Measurements from ENCODE around the gene IL36G. TPM values are rescaled to one million over a fixed set of nuclear protein-coding genes. Genes with fewer than 3 reads are reported as not detected.

Gene IL36G
- total RNA-seq, 2 experiments from 2014 or later: not detected

DNA sequence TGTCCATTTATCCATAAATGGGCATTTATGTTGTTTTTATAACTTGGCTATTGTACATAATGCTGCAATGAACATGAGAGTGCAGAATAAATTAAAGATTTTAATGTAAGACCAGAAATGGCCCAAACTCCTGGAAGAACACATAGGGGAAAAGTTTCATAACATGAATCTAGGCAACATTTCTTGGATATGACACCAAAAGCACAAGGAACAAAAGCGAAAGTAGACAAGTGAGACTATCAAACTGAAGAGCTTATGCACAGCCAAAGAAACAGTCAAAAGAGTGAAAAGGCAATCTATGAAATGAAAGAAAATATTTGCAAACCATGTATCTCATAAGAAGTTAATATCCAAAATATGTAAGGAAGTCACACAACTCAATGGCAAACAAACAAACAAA lies 33.3 kb downstream of the IL36G start:
- Mint-ChIP-seq H3K36me3 (ENCODE audit: low read depth) (no peaks in the 10 kb centered on the region), H3K27me3 (peaks cover 3% of the 10 kb centered on the region), H3K4me3 (no peak overlapping the region), H3K9me3 (peaks cover 4% of the 10 kb centered on the region), H3K4me1 (peaks cover 10% of the 10 kb centered on the region), H3K27ac (no peak overlapping the region)
- DNase-seq: no peak
- ChIA-PET CTCF (no interaction called here), POLR2A (no interaction called here)

DNA sequence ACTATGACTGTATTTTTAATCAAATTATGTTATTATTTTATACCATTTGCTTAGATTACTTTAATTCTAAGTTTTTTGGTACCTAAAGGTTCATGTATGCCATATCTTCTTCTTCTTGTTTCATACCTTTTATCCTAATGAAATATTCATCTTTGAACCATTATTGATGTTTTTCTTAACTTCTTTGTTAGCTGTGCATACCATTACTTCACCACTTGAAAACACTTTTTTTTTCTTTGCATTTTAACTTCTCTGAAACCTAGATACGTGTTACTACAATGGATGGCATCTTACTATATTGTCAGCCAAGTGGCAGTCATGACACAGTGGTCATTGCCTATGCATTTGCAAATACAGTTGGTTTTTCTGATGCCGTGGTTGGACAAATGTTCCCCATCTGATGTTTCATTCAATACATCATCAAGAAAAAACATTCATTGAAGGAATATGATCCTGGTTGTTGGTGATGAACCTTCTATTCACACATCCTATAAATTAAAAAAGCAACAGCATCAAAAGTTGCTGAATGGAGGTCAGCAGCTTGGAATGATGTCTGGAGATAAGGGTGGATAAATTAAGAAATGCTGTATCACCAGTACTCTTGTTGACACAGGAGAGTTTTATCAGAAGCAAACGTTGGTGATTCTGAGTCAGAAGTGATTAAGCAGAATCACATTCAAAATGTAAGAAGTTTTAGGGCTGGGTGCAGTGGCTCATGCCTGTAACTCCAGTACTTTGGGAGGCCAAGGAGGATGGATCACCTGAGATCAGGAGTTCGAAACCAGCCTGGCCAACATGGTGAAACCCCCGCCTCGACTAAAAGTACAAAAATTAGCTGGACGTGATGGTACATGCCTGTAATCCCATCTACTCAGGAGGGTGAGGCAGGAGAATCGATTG lies 34.9 kb downstream of the IL36G start:
- peaks cover 11% of the 10 kb centered on the region for H3K4me1 Mint-ChIP-seq
- ChIA-PET CTCF (interaction anchor here (0.7 to 1.5 kb wide), 2 partner anchors 28 to 170 kb away, joined by 3 to 4 read pairs; no protein-coding TSS in a partner anchor), POLR2A (no interaction called here)
- peaks cover 4% of the 10 kb centered on the region for H3K9me3 Mint-ChIP-seq
- no peak overlapping the region for H3K27ac Mint-ChIP-seq
- H3K27me3 Mint-ChIP-seq: peaks cover 8% of the 10 kb centered on the region
- H3K36me3 Mint-ChIP-seq (ENCODE audit: low read depth): no peaks in the 10 kb centered on the region
- H3K4me3 Mint-ChIP-seq: no peak overlapping the region
- DNase-seq: no peak

DNA sequence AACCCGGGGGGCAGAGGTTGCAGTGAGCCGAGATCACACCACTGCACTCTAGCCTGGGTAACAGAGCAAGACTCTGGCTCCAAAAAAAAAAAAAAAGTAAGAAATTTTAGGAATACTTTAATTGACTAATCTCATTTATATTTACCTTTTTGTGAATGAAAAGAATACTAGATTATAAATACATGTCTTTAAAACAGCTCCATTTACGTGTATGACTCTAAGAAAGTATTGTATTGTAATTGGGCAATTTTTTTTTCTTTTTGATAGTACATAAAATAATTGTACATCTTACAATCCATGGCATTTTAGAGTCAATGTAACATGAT lies 35.5 kb downstream of the IL36G start:
- H3K9me3 Mint-ChIP-seq: peaks cover 4% of the 10 kb centered on the region
- no peaks in the 10 kb centered on the region for H3K36me3 Mint-ChIP-seq (ENCODE audit: low read depth)
- peaks cover 11% of the 10 kb centered on the region for H3K4me1 Mint-ChIP-seq
- ChIA-PET POLR2A (no interaction called here), CTCF (interaction anchor here (0.6 to 1.5 kb wide), 3 partner anchors 28 to 873 kb away, joined by 3 to 5 read pairs (median 4); no protein-coding TSS in a partner anchor)
- H3K4me3 Mint-ChIP-seq: no peak overlapping the region
- no peak for DNase-seq
- peaks cover 8% of the 10 kb centered on the region for H3K27me3 Mint-ChIP-seq
- no peak overlapping the region for H3K27ac Mint-ChIP-seq

GRCh38 chr2:113014067-113014466 lies 36.3 kb downstream of the IL36G start:
- H3K4me3 Mint-ChIP-seq: no peak overlapping the region
- ChIA-PET CTCF (interaction anchor here (1.5 kb wide), 1 partner anchor 29 kb away, joined by 3 read pairs; no protein-coding TSS in a partner anchor), POLR2A (no interaction called here)
- H3K27ac Mint-ChIP-seq: no peak overlapping the region
- peaks cover 16% of the 10 kb centered on the region for H3K27me3 Mint-ChIP-seq
- H3K36me3 Mint-ChIP-seq (ENCODE audit: low read depth): no peaks in the 10 kb centered on the region
- peaks cover 10% of the 10 kb centered on the region for H3K9me3 Mint-ChIP-seq
- no peak for DNase-seq
- H3K4me1 Mint-ChIP-seq: peaks cover 11% of the 10 kb centered on the region

GRCh38 chr2:113015042-113015441 lies 37.2 kb downstream of the IL36G start:
- no peak for DNase-seq
- POLR2A ChIA-PET: no interaction called here
- H3K9me3 Mint-ChIP-seq: peaks cover 12% of the 10 kb centered on the region
- no peak overlapping the region for H3K4me3 Mint-ChIP-seq
- CTCF ChIA-PET: no interaction called here
- H3K27ac Mint-ChIP-seq: no peak overlapping the region
- H3K4me1 Mint-ChIP-seq: peaks cover 11% of the 10 kb centered on the region
- H3K27me3 Mint-ChIP-seq: peaks cover 16% of the 10 kb centered on the region
- H3K36me3 Mint-ChIP-seq (ENCODE audit: low read depth): no peaks in the 10 kb centered on the region

- peaks cover 11% of the 10 kb centered on the region for H3K4me1 Mint-ChIP-seq
- H3K36me3 Mint-ChIP-seq (ENCODE audit: low read depth): no peaks in the 10 kb centered on the region
- H3K27ac Mint-ChIP-seq: no peak overlapping the region
- ChIA-PET POLR2A (interaction anchor here (0.6 kb wide), 1 partner anchor 53 kb away, joined by 4 read pairs; no protein-coding TSS in a partner anchor), CTCF (no interaction called here)
- H3K9me3 Mint-ChIP-seq: peaks cover 12% of the 10 kb centered on the region
- no peak overlapping the region for H3K4me3 Mint-ChIP-seq
- H3K27me3 Mint-ChIP-seq: peaks cover 16% of the 10 kb centered on the region
- no peak for DNase-seq
Measured at GRCh38 chr2:113015655-113016054, 37.8 kb downstream of the IL36G start.

DNA sequence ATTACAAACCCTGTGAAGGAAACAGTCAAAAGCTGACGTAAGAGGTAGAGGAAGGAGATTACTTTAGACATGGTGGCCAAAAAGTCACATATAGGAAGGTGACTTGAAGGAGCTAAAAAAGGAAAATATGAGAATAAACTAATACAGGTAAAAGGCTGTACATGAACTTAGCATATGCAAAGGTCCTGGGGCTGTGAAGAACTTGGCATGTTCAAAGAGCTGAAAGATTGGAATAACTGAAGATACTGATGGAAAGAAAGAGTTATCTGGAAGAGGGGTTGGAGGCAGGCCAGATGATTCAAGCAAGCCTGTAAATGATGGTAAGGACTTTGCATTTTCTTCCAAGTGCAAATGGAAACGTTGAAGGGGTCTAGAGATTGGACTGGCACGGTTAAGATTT lies 40.7 kb downstream of the IL36G start:
- Mint-ChIP-seq H3K9me3 (peaks cover 9% of the 10 kb centered on the region), H3K27ac (no peak overlapping the region), H3K27me3 (peaks cover 17% of the 10 kb centered on the region), H3K4me3 (no peak overlapping the region), H3K4me1 (peaks cover 7% of the 10 kb centered on the region), H3K36me3 (ENCODE audit: low read depth) (no peaks in the 10 kb centered on the region)
- CTCF ChIA-PET: no interaction called here
- no peak for DNase-seq
- POLR2A ChIA-PET: no interaction called here

GRCh38 chr2:113021312-113021711 lies 43.5 kb downstream of the IL36G start:
- peaks cover 23% of the 10 kb centered on the region for H3K27me3 Mint-ChIP-seq
- no peaks in the 10 kb centered on the region for H3K36me3 Mint-ChIP-seq (ENCODE audit: low read depth)
- POLR2A ChIA-PET: no interaction called here
- H3K9me3 Mint-ChIP-seq: peaks cover 9% of the 10 kb centered on the region
- no peak overlapping the region for H3K4me3 Mint-ChIP-seq
- H3K27ac Mint-ChIP-seq: no peak overlapping the region
- no peak for DNase-seq
- CTCF ChIA-PET: interaction anchor here (0.6 kb wide), 1 partner anchor 160 kb away, joined by 3 read pairs; no protein-coding TSS in a partner anchor
- H3K4me1 Mint-ChIP-seq: peaks cover 2% of the 10 kb centered on the region

- H3K4me1 Mint-ChIP-seq: no peaks in the 10 kb centered on the region
- ChIA-PET CTCF (no interaction called here), POLR2A (no interaction called here)
- H3K27ac Mint-ChIP-seq: no peak overlapping the region
- DNase-seq: no peak
- no peak overlapping the region for H3K4me3 Mint-ChIP-seq
- H3K36me3 Mint-ChIP-seq (ENCODE audit: low read depth): no peaks in the 10 kb centered on the region
- peaks cover 29% of the 10 kb centered on the region for H3K27me3 Mint-ChIP-seq
- peaks cover 2% of the 10 kb centered on the region for H3K9me3 Mint-ChIP-seq
Measured at GRCh38 chr2:113024764-113025163, 47.0 kb downstream of the IL36G start.

- Mint-ChIP-seq H3K27me3 (peaks cover 33% of the 10 kb centered on the region), H3K4me1 (no peaks in the 10 kb centered on the region), H3K9me3 (peaks cover 2% of the 10 kb centered on the region), H3K4me3 (no peak overlapping the region), H3K27ac (no peak overlapping the region), H3K36me3 (ENCODE audit: low read depth) (no peaks in the 10 kb centered on the region)
- POLR2A ChIA-PET: no interaction called here
- CTCF ChIA-PET: no interaction called here
- DNase-seq: no peak
Measured at GRCh38 chr2:113025737-113026136, 47.9 kb downstream of the IL36G start.

GRCh38 chr2:113027691-113028090 lies 49.9 kb downstream of the IL36G start:
- H3K4me1 Mint-ChIP-seq: no peaks in the 10 kb centered on the region
- POLR2A ChIA-PET: no interaction called here
- H3K36me3 Mint-ChIP-seq (ENCODE audit: low read depth): no peaks in the 10 kb centered on the region
- no peak for DNase-seq
- H3K4me3 Mint-ChIP-seq: no peak overlapping the region
- H3K9me3 Mint-ChIP-seq: no peaks in the 10 kb centered on the region
- CTCF ChIA-PET: interaction anchor here (0.5 kb wide), 1 partner anchor 57 kb away, joined by 5 read pairs; no protein-coding TSS in a partner anchor
- peaks cover 33% of the 10 kb centered on the region for H3K27me3 Mint-ChIP-seq
- no peak overlapping the region for H3K27ac Mint-ChIP-seq

GRCh38 chr2:113028112-113028511 lies 50.3 kb downstream of the IL36G start:
- CTCF ChIA-PET: interaction anchor here (0.5 kb wide), 1 partner anchor 56 kb away, joined by 5 read pairs; no protein-coding TSS in a partner anchor
- POLR2A ChIA-PET: no interaction called here
- H3K27me3 Mint-ChIP-seq: peaks cover 33% of the 10 kb centered on the region

DNA sequence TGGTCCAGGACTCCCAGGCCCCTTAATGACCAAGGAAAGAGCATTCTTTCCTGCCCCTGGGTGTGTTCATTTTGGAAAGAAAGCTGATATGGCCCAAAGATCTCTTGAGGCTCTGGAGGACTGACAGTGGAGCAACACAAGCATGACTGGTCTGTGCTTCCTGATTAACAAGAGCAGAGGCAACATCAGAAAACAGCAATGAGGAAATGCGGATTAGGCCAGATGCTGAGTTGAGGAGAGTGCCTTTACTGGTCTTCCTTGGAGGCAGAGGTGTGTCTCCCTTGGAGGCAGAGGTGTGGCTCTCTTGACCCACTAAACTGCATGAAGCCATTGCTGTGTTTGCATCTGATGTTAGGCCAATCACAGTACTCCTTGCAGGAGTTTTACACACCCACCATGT lies 54.9 kb downstream of the IL36G start:
- peaks cover 15% of the 10 kb centered on the region for H3K27me3 Mint-ChIP-seq
- H3K9me3 Mint-ChIP-seq: no peaks in the 10 kb centered on the region
- no peak overlapping the region for H3K4me3 Mint-ChIP-seq
- ChIA-PET CTCF (no interaction called here), POLR2A (no interaction called here)
- H3K27ac Mint-ChIP-seq: no peak overlapping the region
- H3K36me3 Mint-ChIP-seq (ENCODE audit: low read depth): no peaks in the 10 kb centered on the region
- no peak for DNase-seq
- H3K4me1 Mint-ChIP-seq: no peaks in the 10 kb centered on the region

More at GRCh38 chr2:113028112-113028511, 50.3 kb downstream of the IL36G start:
- Mint-ChIP-seq H3K36me3 (ENCODE audit: low read depth) (no peaks in the 10 kb centered on the region), H3K4me3 (no peak overlapping the region), H3K9me3 (no peaks in the 10 kb centered on the region), H3K4me1 (no peaks in the 10 kb centered on the region), H3K27ac (no peak overlapping the region)
- no peak for DNase-seq

DNA sequence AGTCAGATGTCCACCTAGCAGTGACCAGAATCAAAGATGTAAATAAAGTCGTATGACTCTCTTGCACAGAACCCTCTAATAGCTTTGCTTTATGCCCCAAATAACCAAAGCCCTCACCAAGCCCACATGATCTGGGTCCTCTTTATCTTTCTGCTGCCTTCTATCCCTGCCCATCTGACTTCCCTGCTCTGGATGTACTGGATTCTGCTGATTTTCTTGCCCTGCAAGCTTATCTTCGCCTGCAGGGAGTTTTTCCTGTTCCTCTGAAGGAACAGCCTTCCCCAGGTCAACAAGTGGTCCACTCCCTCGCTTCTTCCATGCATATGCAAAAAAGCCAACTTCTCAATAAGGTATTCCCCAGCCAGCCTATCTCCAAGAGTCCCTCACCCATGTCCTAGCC lies 56.2 kb downstream of the IL36G start:
- Mint-ChIP-seq H3K4me3 (no peak overlapping the region), H3K9me3 (no peaks in the 10 kb centered on the region), H3K27me3 (peaks cover 12% of the 10 kb centered on the region), H3K36me3 (ENCODE audit: low read depth) (no peaks in the 10 kb centered on the region), H3K4me1 (no peaks in the 10 kb centered on the region), H3K27ac (no peak overlapping the region)
- POLR2A ChIA-PET: no interaction called here
- DNase-seq: no peak
- CTCF ChIA-PET: no interaction called here
